ENCODE results near the gene ASIC2. TPM values are rescaled to one million over a fixed set of nuclear protein-coding genes. Genes with fewer than 3 reads are reported as not detected.
A peak's percentile ranks its signal among the peaks of the same experiment; 100 is the strongest.

ASIC2 gene
- total and polyA plus RNA-seq, 9 of the 15 experiments (the other 6 are each of a cell fraction or from before 2014, with no cell fraction given) = not detected

DNA sequence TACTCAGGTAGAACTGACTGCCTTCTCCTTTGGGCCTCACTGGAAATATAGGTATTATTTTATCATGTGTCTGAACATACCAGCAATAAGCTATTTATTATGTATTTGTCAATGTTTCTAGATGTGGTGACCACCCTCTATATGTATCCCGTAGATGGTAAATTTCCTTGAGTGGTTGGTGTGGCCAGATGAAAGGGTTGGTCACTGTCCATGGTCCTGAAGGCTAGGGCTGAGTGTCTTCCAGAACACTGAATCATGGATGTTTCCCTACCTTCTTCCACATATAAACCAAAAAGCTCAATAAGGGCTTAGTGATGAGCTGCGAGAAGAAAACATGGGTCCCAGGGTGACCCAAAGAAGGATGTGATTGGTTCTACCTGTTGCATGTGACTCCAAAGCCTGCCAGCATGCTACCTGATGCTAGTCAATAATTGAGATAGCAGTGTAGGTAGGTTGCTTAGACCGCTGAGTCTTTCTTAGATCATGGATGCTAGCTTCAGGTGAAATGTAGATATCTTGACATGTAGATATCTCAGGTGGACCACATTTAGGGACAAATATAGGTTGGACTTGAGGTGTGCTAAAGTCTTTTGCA lies 150.3 kb downstream of the ASIC2 start:
- Histone ChIP-seq H3K9me3 (replicated peaks; ENCODE audit: control insufficient read depth, insufficient read depth, low read depth, low read length) (no peaks in the 10 kb centered on the region), H2AFZ (ENCODE audit: low read depth, low read length) (no peak overlapping the region), H3K79me2 (ENCODE audit: control insufficient read depth, insufficient read depth, low read length) (no peaks in the 10 kb centered on the region), H4K20me1 (replicated peaks; ENCODE audit: control insufficient read depth, insufficient read depth, low read length) (0 out of 2 replicates have a peak, but pooled peaks cover 6% of the 10 kb centered on the region), H3K9ac (ENCODE audit: insufficient read depth in 1 of 2, low read depth in 2 of 2, low read length in 2 of 2) (no peak overlapping the region), H3K4me2 (ENCODE audit: insufficient read depth, low read length) (no peak overlapping the region), H3K27me3 (ENCODE audit: control insufficient read depth in 2 of 2, insufficient read depth in 2 of 2, low read length in 2 of 2) (peaks cover 0 to 9% of the 10 kb centered on the region in 2 experiments; a peak in 2 of 5 replicates), H3K4me3 (no peak overlapping the region), H3K9me1 (ENCODE audit: control insufficient read depth, insufficient read depth, low read length) (peaks cover 2% of the 10 kb centered on the region), H3K4me1 (replicated peaks in 1 of 2; ENCODE audit: control insufficient read depth in 2 of 2, insufficient read depth in 2 of 2, low read length in 2 of 2) (no peaks in the 10 kb centered on the region), H3K36me3 (ENCODE audit: control insufficient read depth, insufficient read depth, low read length) (no peaks in the 10 kb centered on the region), H3K27ac (ENCODE audit: extremely low read depth, low read depth, low read length) (no peak overlapping the region)
- 0 out of 3 replicates have a peak, but pooled peaks have one; percentile 50 for ATAC-seq
- WGBS (ENCODE audit: insufficient coverage, low coverage, missing lambda C conversion rate) = 4% methylated on average over 3 of the region's 3 CpGs
- FAIRE-seq = no peak
- ChIA-PET CTCF (ENCODE audit: low intra/inter-chr PET ratio) (no interaction called here), POLR2A (interaction anchor here (0.6 kb wide), 1 partner anchor 128 kb away, joined by 3 read pairs; no protein-coding TSS in a partner anchor)
- intact Hi-C loops (cut with micrococcal nuclease) (no loop called here), in situ Hi-C loops (cut with MboI) (no loop called here)
- BruUV-seq (replicated peaks) = no TSS peak
- peak; percentile 50 to 61 (median 54) for DNase-seq (ENCODE audit: extremely low read depth in 1 of 4, low spot score in 3 of 4)
- TF ChIP-seq TCF7 (IDR thresholded peaks at IDR 0.05; ENCODE audit: borderline replicate concordance) = peak; percentile 87; the same call in 1 of the 2 replicates
- no peak for TF ChIP-seq ZNF79 (CRISPR knock-in tag; IDR thresholded peaks at IDR 0.05; ENCODE audit: low read depth)
- TF ChIP-seq, protein P1, sequence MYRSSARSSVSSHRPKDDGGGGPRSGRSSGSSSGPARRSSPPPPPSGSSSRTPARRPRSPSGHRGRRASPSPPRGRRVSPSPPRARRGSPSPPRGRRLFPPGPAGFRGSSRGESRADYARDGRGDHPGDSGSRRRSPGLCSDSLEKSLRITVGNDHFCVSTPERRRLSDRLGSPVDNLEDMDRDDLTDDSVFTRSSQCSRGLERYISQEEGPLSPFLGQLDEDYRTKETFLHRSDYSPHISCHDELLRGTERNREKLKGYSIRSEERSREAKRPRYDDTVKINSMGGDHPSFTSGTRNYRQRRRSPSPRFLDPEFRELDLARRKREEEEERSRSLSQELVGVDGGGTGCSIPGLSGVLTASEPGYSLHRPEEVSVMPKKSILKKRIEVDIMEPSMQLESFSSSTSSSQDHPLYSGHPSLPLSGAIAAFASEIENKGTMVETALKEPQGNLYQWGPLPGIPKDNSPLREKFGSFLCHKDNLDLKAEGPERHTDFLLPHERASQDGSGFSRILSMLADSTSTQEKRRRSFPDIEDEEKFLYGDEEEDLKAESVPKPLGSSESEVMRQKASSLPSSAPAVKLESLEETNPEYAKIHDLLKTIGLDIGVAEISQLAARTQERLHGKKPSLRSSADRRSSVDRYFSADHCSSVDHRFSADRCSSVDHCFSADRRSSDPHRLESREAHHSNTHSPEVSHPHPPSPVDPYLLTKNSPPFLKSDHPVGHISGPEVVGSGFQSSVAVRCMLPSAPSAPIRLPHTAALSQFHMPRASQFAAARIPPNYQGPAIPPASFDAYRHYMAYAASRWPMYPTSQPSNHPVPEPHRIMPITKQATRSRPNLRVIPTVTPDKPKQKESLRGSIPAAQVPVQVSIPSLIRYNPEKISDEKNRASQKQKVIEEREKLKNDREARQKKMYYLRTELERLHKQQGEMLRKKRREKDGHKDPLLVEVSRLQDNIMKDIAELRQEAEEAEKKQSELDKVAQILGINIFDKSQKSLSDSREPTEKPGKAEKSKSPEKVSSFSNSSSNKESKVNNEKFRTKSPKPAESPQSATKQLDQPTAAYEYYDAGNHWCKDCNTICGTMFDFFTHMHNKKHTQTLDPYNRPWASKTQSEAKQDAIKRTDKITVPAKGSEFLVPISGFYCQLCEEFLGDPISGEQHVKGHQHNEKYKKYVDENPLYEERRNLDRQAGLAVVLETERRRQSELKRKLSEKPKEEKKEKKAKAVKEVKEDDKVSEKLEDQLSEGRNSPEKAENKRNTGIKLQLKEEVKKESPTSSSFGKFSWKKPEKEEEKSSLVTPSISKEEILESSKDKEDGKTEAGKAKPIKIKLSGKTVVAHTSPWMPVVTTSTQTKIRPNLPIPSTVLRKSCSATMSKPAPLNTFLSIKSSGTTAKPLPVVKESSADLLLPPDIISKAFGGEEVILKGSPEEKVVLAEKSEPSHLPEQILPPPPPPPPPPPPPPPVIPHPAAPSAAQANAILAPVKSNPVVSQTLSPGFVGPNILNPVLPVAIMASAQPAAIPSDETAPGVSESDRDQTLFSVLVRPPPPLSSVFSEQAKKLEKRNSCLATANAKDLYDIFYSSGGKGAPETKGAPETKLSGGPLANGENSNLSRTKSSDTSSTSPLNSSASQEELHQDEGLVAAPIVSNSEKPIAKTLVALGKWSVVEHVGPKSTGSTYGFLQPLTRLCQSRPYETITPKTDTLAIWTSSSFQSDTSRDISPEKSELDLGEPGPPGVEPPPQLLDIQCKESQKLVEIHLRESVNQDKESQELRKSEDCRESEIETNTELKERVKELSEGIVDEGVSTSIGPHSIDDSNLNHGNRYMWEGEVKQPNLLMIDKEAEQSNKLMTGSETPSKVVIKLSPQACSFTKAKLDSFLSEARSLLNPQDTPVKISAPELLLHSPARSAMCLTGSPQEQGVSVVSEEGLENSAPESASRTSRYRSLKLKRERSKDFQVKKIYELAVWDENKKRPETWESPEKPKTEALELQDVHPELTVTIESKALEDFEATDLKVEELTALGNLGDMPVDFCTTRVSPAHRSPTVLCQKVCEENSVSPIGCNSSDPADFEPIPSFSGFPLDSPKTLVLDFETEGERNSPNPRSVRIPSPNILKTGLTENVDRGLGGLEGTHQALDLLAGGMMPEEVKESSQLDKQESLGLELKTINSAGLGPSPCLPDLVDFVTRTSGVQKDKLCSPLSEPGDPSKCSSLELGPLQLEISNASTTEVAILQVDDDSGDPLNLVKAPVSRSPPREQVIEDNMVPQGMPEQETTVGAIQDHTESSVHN (IDR thresholded peaks at IDR 0.05; ENCODE audit: borderline replicate concordance in 1 of 2, low read depth in 1 of 2) = no peak
- peak; percentile 81; the same call in 1 of the 2 replicates for TF ChIP-seq ZNF197 (CRISPR knock-in tag; IDR thresholded peaks at IDR 0.05; ENCODE audit: low read depth)
- TF ChIP-seq CXXC5 (CRISPR knock-in tag; IDR thresholded peaks at IDR 0.05) = peak; percentile 52; the same call in 1 of the 2 replicates
- no peak for TF ChIP-seq ZBTB1 (CRISPR knock-in tag; IDR thresholded peaks at IDR 0.05; ENCODE audit: borderline replicate concordance, low read depth)
- TF ChIP-seq ZNF696 (CRISPR knock-in tag; conservative IDR thresholded peaks at IDR 0.05) = no peak
- TF ChIP-seq CREB3 (tag; conservative IDR thresholded peaks at IDR 0.05; ENCODE audit: low read depth) = 0 out of 2 replicates have a peak, but pooled peaks have one; percentile 66
- TF ChIP-seq, protein P2, sequence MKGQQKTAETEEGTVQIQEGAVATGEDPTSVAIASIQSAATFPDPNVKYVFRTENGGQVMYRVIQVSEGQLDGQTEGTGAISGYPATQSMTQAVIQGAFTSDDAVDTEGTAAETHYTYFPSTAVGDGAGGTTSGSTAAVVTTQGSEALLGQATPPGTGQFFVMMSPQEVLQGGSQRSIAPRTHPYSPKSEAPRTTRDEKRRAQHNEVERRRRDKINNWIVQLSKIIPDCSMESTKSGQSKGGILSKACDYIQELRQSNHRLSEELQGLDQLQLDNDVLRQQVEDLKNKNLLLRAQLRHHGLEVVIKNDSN (CRISPR knock-in tag; IDR thresholded peaks at IDR 0.05) = no peak
